Measurements from ENCODE around the gene HECTD4. TPM values are rescaled to one million over a fixed set of nuclear protein-coding genes. Genes with fewer than 3 reads are reported as not detected.

Gene HECTD4
- total RNA-seq, 1 experiment from 2014 or later: 13.1 TPM

DNA sequence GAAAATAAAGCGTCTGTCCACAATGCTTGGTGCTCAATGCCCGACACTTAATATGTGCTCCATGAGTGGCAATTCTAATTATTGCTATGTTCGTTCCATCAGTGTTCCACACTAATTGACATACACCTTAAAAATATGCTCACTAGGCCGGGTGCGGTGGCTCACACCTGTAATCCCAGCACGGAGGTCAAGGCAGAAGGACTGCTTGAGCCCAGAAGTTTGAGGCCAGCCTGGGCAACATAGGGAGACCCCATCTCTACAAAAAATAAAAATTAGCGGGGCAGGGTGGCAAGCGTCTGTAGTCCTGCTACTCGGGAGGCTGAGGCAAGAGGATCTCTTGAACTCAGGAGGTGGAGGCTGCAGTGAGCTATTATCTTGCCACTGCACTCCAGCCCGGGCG, 635 bp upstream of the HECTD4 start:
- peak overlapping the region; percentile 76 for H3K4me3 ChIP-seq
- no peaks in the 10 kb centered on the region for H3K9me3 ChIP-seq (replicated peaks)
- no peaks in the 10 kb centered on the region for H3K36me3 ChIP-seq
- H3K4me1 ChIP-seq: peaks cover 8% of the 10 kb centered on the region; the same call in 1 of the 2 replicates
- no peak for DNase-seq
- no peak overlapping the region for H3K27ac ChIP-seq
- no peaks in the 10 kb centered on the region for H3K27me3 ChIP-seq

DNA sequence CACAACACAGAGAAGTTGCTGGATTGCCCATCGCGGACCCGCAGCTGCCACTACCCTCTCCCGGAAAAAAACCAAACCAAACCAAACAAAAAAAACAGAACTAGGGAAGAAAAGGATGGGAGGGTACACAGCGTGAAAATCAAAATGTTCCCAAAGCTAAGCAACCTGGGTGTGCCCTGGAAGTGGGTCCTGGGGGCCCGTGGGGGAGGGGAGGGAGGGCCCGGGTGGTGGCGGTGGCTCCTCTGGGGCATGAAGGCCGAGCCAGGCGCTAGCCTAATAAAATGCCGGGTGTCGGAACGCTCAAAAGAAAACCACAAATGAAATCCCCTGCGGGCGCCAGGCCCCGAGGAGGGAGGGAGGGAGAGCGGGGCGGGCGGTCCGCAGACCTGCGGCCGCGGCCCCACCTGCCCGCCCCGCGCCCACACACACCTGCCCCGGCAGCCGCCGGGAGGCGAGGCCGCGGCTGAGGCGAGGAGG, 787 bp downstream of the HECTD4 start:
- H3K9me3 ChIP-seq (replicated peaks): no peaks in the 10 kb centered on the region
- no peaks in the 10 kb centered on the region for H3K27me3 ChIP-seq
- H3K4me1 ChIP-seq: 0 out of 2 replicates have a peak, but pooled peaks cover under 1% of the 10 kb centered on the region
- no peak overlapping the region for H3K27ac ChIP-seq
- H3K36me3 ChIP-seq: no peaks in the 10 kb centered on the region
- peak; percentile 46 to 55 for DNase-seq
- peak overlapping the region; percentile 76 for H3K4me3 ChIP-seq

DNA sequence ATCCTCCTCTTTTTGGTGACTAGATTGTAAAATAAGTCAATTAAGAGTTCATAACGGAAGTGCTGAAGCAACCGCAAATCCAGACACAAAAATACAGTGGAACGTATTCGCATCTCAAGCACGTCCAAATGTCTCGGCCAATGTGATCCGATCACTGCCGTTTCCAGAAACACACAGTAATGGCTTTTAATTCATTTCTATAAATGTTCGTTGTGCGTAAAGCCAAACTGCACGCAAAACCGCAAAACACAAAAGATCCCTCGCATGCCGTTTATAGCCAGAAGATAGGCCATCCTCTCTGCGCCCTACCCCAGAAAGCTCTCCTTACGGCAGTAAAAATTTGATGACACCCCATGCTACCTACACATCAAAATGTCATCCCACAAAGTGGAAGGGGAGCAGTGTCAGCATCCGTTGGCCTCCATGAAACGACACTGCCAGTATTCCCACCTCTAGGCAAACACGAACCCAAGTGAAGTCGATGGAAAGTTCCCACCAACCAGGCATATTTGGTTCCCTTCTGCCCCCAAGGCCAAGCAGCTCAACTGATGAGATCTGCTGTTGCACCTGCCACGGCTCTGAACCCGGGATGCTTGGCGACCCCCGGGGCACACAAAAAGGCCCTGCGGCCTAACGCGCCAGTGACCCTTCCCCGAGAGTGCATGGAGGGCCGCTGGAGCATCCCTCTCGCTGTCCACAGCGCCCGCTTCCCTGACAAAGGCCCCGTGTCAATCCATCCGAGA, 1.4 kb downstream of the HECTD4 start:
- Histone ChIP-seq H3K4me3 (peak overlapping the region; percentile 76), H3K4me1 (no peaks in the 10 kb centered on the region), H3K36me3 (no peaks in the 10 kb centered on the region), H3K27ac (no peak overlapping the region), H3K27me3 (no peaks in the 10 kb centered on the region), H3K9me3 (replicated peaks) (no peaks in the 10 kb centered on the region)
- DNase-seq: peak in 1 of 2 experiments; percentile 22

DNA sequence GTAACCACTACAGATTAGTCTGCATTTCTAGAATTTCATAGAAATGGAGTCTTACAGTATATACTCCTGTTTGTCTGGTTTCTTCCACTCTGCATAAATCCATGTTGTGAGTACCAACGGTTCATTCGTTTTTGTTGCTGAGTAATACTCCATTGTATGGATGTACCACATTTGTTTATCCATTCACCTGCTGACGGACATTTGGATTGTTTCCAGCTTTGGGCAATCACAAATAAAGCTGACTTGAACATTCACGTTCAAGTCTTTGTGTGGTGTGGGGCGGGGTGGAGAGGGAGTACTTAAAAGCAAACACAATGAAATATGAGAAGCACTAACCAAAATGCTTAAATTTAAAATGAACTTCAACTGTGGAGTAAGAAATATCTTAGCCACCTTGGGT, 7.1 kb downstream of the HECTD4 start:
- H3K4me3 ChIP-seq: no peak overlapping the region
- no peak for DNase-seq
- H3K4me1 ChIP-seq: no peaks in the 10 kb centered on the region
- H3K9me3 ChIP-seq (replicated peaks): peaks cover 4% of the 10 kb centered on the region; the same call in 1 of the 2 replicates
- H3K36me3 ChIP-seq: no peaks in the 10 kb centered on the region
- no peak overlapping the region for H3K27ac ChIP-seq
- H3K27me3 ChIP-seq: no peaks in the 10 kb centered on the region

DNA sequence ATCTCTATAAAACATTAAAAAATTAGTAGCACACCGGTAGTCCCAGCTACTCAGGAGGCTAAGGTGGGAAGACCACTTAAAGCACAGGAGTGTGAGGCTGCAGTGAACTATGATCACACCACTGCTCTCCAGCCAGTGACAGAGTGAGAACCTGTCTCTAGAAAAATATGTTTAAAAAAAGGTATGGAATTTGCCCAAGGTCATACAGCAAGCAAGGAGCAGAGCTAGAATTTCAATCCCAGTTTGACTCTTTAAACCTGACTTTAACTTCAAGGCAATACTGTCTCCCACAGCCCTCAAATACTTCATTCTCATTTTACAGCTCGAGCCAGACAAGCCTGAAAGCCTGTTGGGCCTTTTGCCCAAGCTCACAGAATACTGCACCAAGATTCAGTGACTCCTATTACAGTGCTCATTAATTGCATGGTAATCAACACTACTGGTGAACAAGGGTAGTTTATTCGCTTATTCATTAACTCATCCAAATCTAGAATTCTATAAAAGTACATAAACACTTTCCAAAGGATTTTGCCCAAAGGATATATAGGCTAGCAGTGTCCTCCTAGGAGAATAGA, 8.0 kb downstream of the HECTD4 start:
- DNase-seq: no peak
- Histone ChIP-seq H3K36me3 (no peaks in the 10 kb centered on the region), H3K4me1 (no peaks in the 10 kb centered on the region), H3K9me3 (replicated peaks) (peaks cover 4% of the 10 kb centered on the region; the same call in 1 of the 2 replicates), H3K4me3 (no peak overlapping the region), H3K27ac (no peak overlapping the region), H3K27me3 (no peaks in the 10 kb centered on the region)

DNA sequence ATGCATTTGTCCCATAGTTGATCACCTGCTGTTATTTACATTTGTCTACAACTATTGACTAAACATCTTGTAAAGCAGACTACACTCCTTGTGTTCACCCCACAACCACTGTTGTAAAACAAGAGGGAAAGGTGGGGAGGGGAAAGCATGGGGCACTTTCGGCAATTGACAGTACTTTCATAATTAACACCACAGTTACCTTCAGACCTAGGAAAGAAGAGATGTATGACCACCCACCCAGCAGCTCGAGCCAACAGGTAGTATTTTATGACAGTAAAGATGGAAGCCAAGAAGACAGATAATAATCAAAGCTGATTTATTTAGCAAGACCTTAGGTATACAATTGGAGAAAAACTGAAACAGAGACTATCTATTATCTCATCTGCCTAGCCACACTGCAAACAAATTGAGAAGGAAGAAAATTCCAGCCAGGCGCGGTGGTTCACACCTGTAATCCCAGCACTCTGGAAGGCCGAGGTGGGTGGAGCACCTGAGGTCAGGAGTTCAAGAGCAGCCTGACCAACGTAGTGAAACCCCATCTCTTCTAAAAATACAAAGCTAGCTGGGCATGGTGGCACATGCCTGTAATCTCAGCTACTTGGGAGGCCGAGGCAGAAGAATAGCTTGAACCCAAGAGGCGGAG, 11.2 kb downstream of the HECTD4 start:
- no peaks in the 10 kb centered on the region for H3K27me3 ChIP-seq
- no peaks in the 10 kb centered on the region for H3K4me1 ChIP-seq
- no peak overlapping the region for H3K4me3 ChIP-seq
- H3K27ac ChIP-seq: no peak overlapping the region
- DNase-seq: no peak
- no peaks in the 10 kb centered on the region for H3K36me3 ChIP-seq
- peaks cover 4% of the 10 kb centered on the region; the same call in 1 of the 2 replicates for H3K9me3 ChIP-seq (replicated peaks)

DNA sequence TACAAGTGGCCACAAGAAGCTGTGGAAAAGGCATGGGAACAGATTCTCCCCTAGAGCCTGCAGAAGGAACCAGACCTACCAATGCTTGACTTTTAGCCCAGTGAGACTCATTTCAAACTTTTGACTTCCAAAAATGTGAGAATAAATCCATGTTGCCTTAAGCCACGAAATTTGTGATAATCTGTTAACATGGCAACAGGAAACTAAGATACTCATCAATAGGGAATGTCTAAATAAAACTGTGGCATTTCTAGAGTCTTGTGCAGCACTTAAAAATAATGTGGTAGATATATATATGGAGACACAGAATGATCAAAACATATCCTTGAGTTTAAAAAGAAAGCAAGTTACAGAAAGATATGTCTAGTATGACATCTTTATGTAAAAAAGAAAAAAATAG, 12.0 kb downstream of the HECTD4 start:
- H3K27me3 ChIP-seq: no peaks in the 10 kb centered on the region
- DNase-seq: no peak
- no peaks in the 10 kb centered on the region for H3K4me1 ChIP-seq
- H3K36me3 ChIP-seq: no peaks in the 10 kb centered on the region
- no peak overlapping the region for H3K27ac ChIP-seq
- H3K9me3 ChIP-seq (replicated peaks): peaks cover 2% of the 10 kb centered on the region; the same call in 1 of the 2 replicates
- no peak overlapping the region for H3K4me3 ChIP-seq

DNA sequence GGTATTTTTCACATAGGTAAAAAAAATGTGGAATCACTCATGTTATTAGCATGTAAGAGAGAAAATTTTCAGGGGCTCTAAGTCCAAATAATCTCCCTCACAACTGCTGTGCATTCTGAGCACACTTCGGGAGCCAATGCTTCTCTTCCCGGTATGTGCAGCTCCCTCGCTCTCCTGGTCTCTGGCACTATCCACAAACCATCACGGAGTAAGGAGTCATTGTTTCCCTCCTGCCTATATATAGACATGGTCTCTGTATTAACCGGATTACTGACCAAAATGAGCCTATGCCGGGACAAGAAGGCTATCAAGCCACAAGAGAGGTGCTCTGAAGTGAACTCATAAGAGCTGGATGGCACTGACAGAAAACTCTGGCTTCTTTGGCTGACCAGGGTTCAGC, 13.4 kb downstream of the HECTD4 start:
- DNase-seq: no peak
- no peak overlapping the region for H3K27ac ChIP-seq
- no peak overlapping the region for H3K4me3 ChIP-seq
- H3K9me3 ChIP-seq (replicated peaks): no peaks in the 10 kb centered on the region
- no peaks in the 10 kb centered on the region for H3K36me3 ChIP-seq
- H3K4me1 ChIP-seq: no peaks in the 10 kb centered on the region
- H3K27me3 ChIP-seq: no peaks in the 10 kb centered on the region

DNA sequence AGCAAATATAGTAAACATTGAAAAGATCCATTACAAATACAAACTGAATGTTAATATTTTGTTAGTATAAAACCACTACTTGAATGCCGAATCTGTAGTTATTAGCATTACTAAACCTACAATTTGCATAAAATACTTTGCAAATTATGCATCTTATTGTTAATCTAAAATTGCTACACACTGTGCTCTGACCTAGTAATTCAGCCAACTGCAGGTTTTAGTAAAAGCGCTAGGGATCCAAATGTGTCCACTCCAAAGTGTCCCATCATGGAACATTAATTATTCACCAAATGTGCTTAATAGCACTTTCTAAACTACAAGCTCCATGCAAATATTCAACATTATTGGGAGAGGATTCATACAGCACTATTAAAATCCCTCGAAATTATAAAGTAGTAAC, 14.3 kb downstream of the HECTD4 start:
- H3K36me3 ChIP-seq: no peaks in the 10 kb centered on the region
- no peak overlapping the region for H3K27ac ChIP-seq
- H3K4me3 ChIP-seq: no peak overlapping the region
- no peaks in the 10 kb centered on the region for H3K9me3 ChIP-seq (replicated peaks)
- no peaks in the 10 kb centered on the region for H3K4me1 ChIP-seq
- DNase-seq: no peak
- no peaks in the 10 kb centered on the region for H3K27me3 ChIP-seq

DNA sequence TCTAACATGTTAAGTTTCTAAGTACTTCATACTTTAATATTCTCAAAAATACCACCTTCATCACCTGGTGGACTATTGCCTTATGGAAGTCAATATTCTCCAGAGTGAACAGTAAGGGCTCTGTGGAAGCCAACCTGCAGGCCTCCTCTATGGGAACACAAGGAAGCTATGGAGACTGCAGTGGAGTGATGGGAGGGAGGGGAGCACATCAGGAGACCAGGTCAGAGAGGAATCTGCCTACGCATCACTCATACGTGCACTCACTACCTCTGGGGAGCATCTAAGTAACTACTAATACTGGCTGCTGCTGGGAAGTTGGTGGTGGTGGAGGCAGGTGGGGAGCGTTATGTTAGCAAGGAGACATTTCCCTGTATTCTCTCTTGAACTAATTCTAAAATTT, 19.9 kb downstream of the HECTD4 start:
- DNase-seq: no peak
- Histone ChIP-seq H3K27ac (no peak overlapping the region), H3K9me3 (replicated peaks) (no peaks in the 10 kb centered on the region), H3K4me1 (no peaks in the 10 kb centered on the region), H3K36me3 (no peaks in the 10 kb centered on the region), H3K27me3 (no peaks in the 10 kb centered on the region), H3K4me3 (no peak overlapping the region)

DNA sequence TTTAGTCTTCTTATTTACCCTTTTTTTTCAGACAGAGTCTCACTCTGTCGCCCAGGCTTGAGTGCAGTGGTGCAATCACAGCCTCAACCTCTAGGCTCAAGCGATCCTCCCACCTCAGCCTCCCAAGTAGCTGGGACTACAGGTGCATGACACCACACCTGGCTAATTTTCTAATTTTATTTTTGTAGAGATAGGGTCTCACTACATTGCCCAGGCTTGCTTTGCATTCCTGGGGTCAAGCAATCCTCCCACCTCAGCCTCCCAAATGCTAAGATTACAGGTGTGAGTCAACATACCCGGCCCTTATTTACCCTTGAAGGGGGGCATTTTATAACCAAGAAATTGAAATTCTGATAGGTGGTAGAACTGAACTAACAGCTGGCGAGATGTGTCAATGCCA, 21.0 kb downstream of the HECTD4 start:
- Histone ChIP-seq H3K36me3 (no peaks in the 10 kb centered on the region), H3K4me1 (no peaks in the 10 kb centered on the region), H3K27me3 (no peaks in the 10 kb centered on the region), H3K4me3 (no peak overlapping the region), H3K9me3 (replicated peaks) (no peaks in the 10 kb centered on the region), H3K27ac (no peak overlapping the region)
- DNase-seq: no peak

DNA sequence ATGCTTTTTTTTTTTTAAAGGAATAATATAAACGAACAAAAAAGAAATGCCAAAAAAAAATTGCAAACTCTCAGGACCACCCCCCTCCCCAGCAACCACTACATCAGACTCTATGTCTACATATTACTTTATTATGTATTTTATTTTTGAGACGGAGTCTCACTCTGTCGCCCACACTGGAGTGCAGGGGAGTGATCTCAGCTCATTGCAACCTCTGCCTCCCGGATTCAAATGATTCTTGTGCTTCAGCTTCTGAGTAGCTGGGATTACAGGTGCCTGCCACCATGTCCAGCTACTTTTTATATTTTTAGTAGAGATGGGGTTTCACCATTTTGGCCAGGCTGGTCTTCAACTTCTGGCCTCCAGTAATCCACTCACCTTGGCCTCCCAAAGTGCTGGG, 22.9 kb downstream of the HECTD4 start:
- Histone ChIP-seq H3K4me3 (no peak overlapping the region), H3K9me3 (replicated peaks) (no peaks in the 10 kb centered on the region), H3K27ac (no peak overlapping the region), H3K27me3 (no peaks in the 10 kb centered on the region), H3K36me3 (no peaks in the 10 kb centered on the region), H3K4me1 (no peaks in the 10 kb centered on the region)
- DNase-seq: no peak

DNA sequence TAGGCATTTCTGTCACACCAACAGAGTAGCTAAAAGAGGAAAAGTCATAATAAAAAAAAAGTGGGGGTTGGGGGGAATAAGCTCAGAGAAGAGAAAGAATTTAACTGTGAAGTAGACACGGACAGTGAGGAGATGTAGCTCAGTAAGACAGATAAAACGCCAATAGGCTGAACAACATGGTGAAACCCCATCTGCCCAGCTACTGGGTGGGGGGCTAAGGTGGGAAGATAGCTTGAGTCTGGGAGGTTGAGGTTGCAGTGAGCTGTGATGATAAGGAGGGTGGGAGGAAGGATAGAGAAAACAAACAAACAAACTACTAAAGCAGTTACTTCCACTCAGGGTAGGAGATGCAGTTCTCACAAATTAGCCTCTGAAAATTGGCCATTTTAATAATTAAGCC, 25.0 kb downstream of the HECTD4 start:
- Histone ChIP-seq H3K4me3 (no peak overlapping the region), H3K27ac (no peak overlapping the region), H3K27me3 (no peaks in the 10 kb centered on the region), H3K4me1 (no peaks in the 10 kb centered on the region), H3K36me3 (no peaks in the 10 kb centered on the region), H3K9me3 (replicated peaks) (no peaks in the 10 kb centered on the region)
- no peak for DNase-seq

DNA sequence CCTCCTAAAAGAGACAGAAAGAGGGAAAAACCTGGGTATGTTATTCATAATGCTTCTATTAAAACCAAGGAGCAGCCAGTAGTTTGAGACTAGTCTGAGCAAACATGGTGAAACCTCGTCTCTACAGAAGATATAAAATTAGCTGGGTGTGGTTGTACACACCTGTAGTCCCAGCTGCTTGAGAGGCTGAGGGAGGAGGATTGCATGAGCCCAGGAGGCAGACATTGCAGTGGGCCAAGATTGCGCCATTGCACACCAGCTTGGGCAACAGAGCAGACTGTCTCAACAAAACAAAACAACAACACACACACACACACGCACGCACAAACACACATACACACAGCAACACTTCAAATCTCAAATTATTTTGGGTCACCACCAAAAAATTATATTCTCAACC, 27.8 kb downstream of the HECTD4 start:
- Histone ChIP-seq H3K27me3 (no peaks in the 10 kb centered on the region), H3K4me1 (no peaks in the 10 kb centered on the region; the same call in 1 of the 2 replicates), H3K36me3 (no peaks in the 10 kb centered on the region), H3K9me3 (replicated peaks) (no peaks in the 10 kb centered on the region), H3K4me3 (no peak overlapping the region), H3K27ac (no peak overlapping the region)
- DNase-seq: no peak

DNA sequence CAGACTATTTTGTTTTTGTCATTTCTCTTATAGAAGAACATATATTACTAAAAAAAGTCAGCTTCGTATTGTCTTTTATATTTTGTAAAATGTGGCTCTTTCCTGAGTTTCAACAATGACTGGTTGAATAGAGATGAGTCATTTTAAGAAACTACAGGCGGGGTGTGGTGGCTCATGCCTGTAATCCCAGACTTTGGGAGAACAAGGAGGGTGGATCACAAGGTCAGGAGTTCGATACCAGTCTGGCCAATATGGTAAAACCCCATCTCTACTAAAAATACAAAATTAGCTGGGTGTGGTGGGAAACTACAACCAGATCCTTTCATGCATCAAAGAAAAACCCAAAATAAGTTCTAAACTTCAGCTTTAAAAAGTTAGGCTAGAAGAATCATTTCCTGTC, 28.8 kb downstream of the HECTD4 start:
- H3K27me3 ChIP-seq: no peaks in the 10 kb centered on the region
- H3K27ac ChIP-seq: no peak overlapping the region
- no peak overlapping the region for H3K4me3 ChIP-seq
- H3K9me3 ChIP-seq (replicated peaks): no peaks in the 10 kb centered on the region
- DNase-seq: no peak
- no peaks in the 10 kb centered on the region; the same call in 1 of the 2 replicates for H3K4me1 ChIP-seq
- H3K36me3 ChIP-seq: no peaks in the 10 kb centered on the region
